AG04449 (cell line): ENCODE results near the gene BBLN.

Source experiments
- CTCF ChIA-PET: fragments of 350-600 bp; formaldehyde crosslinking; extraction: SDS; loops from one replicate; lab custom pipeline; 2021; ENCODE audit warnings: antibody characterized with exemption; lab: Yijun Ruan, JAX
- POLR2A ChIA-PET: fragments of 400-600, 350-600 bp; formaldehyde crosslinking; extraction: SDS; loops from one replicate; lab custom pipeline; 2020; ENCODE audit warnings: antibody characterized with exemption, inconsistent platforms; lab: Yijun Ruan, JAX
- DNase-seq: peaks from one replicate; pipeline ENCODE4 v3.0.0-alpha.2; 2010; ENCODE audit warnings: low read depth, low spot score
- H3K4me3 ChIP-seq: 2 replicates; pipeline ENCODE4 v1.5.1; 2011; ENCODE audit warnings: low read depth, mild to moderate bottlenecking, control low read depth, low read length
- TF ChIP-seq, protein P1 (sequence below): IDR thresholded peaks from one replicate; pipeline ENCODE4 v1.5.1; 2011; ENCODE audit warnings: mild to moderate bottlenecking, moderate library complexity, low read length, control low read depth, inconsistent platforms; ENCODE audit not compliant: insufficient read depth; ENCODE audit errors: missing control alignments

Gene BBLN

DNA sequence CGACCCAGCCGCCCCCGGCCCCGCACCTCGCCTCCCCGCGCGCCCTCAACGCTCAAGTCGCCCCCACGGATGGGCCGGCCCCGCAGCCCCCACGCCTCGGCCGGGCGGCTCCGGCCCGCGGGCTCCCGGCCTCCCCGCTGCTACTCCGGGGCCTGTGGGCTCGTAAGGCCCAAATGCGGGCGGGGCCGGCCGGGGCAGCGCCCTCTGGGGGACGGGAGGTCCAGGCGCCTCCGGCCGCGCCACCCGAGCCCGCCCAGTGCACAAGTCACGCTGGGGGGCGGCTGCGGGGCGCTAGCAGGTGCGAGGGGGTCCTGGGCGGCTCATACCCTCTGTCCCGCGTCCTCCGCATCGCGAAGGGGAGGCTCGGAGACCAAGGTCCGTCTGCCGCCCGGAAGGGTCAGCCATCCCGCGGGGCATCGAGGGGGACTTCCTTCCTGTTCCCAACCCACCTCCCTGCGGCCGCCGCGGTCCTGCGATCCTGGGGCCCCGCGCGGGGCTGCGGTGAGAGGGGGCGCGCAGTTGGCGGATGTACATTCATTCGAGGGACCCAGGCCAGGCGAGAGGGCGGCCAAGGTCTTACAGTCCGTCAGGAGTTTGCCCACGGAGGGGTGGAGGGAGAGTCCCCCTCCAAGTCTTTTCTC, 31.5 kb downstream of the BBLN start, which contains the start of gene CIZ1:
TSS of gene CIZ1 (minus strand) at position 167 of the 641 bp plus-strand sequence. CDS start 715 bp downstream, outside the sequence.
- TF ChIP-seq, protein P1, sequence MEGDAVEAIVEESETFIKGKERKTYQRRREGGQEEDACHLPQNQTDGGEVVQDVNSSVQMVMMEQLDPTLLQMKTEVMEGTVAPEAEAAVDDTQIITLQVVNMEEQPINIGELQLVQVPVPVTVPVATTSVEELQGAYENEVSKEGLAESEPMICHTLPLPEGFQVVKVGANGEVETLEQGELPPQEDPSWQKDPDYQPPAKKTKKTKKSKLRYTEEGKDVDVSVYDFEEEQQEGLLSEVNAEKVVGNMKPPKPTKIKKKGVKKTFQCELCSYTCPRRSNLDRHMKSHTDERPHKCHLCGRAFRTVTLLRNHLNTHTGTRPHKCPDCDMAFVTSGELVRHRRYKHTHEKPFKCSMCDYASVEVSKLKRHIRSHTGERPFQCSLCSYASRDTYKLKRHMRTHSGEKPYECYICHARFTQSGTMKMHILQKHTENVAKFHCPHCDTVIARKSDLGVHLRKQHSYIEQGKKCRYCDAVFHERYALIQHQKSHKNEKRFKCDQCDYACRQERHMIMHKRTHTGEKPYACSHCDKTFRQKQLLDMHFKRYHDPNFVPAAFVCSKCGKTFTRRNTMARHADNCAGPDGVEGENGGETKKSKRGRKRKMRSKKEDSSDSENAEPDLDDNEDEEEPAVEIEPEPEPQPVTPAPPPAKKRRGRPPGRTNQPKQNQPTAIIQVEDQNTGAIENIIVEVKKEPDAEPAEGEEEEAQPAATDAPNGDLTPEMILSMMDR: peak; percentile 80
- peak within 1 kb of the TSS; percentile 82 for H3K4me3 ChIP-seq
- DNase-seq: no peak
- CTCF ChIA-PET: interaction anchor here (0.9 to 3.5 kb wide), 15 partner anchors 9 to 150 kb away, joined by 3 to 33 read pairs (median 5); partner anchors contain the start of gene DNM1
- POLR2A ChIA-PET: interaction anchor here (0.7 kb wide), 1 partner anchor 25 kb away, joined by 3 read pairs; no protein-coding TSS in a partner anchor

DNA sequence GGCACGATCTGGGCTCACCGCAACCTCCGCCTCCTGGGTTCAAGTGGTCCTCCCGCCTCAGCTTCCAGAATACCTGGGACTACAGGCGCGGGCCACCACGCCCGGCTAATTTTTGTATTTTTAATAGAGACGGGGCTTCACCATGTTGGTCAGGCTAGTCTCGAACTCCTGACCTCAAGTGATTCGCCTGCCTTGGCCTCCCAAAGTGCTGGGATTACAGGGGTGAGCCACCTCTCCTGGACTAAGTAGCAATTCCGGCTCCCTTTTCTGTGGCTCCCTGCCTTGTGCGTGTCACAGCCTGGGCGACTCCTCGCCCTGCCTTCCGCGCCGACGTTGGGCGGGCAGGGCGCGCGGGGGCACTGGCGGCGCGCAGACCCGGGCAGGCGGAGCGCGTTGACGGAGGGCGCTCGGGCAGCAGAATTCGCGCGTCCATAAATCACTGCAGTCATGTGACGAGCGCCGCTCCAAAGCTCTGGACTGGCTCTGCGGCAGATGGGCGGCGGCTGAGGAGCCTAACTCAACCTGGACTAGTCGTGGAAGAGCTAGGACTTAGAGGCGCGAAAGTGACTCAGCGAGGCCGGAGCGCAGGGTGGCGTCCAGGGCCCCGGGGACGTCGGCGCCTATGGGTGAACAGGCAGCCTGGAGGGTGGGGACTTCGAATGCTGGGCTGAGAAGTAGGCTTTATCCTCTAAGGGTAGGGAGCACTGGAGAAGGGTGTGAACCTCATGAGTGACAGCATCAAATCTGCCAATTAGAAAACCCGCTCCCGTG, 32.7 kb downstream of the BBLN start:
- DNase-seq: no peak
- ChIA-PET POLR2A (no interaction called here), CTCF (interaction anchor here (0.7 to 3.5 kb wide), 5 partner anchors 7 to 24 kb away, joined by 3 to 33 read pairs (median 4); partner anchors contain the start of gene DNM1)
- TF ChIP-seq, protein P1: no peak
- peak overlapping the region; percentile 24 for H3K4me3 ChIP-seq

DNA sequence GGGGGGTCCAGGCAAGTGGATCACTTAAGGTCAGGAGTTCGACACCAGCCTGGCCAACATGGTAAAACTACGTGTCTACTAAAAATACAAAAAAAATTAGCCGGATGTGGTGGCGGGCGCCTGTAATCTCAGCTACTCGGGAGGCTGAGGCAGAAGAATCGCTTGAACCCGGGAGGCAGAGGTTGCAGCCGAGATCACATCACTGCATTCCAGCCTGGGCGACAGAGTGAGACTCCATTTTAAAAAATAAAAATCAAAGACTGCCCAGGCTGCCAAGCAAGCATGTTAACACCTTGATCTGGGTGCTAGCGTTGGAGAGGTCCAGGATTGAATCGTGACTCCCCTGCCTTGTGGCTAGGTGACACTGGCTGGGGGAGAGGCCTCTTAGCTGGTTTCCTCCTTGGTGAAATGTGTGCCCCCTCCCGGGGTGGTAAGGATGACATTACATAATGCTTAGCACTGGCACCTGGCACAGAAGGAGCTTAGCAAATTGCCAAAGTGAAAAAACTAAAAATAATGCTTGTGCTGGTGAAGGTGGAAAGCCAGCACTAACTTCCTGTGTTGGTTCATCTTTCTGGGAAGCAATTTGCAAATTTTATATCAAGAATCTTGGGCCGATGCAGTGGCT, 33.5 kb downstream of the BBLN start:
- ChIA-PET POLR2A (no interaction called here), CTCF (interaction anchor here (0.7 to 3.5 kb wide), 2 partner anchors 11 to 25 kb away, joined by 3 to 14 read pairs; no protein-coding TSS in a partner anchor)
- TF ChIP-seq, protein P1: no peak
- no peak overlapping the region for H3K4me3 ChIP-seq
- no peak for DNase-seq

DNA sequence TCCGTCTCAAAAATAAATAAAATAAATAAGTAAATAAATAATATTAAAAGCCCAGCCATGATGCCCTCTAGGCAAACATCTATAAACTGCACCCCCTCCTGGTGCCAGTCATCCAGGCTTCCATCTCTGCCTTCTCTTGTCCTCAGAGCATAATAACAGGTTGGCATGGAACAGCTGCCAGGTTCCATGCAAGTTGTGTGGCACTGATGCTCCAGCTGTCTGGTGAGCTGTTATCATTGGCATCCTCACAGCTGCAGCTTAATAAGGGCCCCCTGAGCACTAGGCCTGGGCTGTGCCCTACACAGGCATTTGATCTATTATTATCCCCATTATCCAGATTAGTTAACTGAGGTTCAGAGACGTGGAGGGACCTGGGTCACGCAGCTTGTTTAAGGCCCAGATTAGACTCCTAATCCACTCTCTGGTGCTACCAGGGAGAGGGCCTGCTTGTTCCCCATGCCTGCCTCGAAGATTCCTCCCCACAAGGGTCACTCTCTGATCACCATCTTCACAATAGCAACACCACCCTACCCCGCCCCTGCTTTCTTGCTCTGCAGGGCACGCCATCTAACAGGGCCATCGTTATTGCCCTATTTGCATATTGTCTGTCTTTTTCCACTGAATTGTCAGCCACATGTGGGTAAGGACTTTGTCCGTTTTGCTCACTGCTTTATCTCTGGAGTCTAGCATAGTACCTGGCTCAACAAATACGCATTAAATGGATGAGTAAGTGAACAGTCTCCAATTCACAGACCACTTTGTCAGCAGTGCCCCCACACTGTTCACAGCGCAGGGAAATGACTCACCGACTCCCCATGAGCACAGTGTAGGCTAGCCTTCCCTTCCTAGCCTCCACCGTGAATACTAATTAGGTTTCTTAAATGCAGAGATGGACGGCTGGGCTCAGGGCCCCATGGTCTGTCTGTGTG, 41.6 kb downstream of the BBLN start:
- ChIA-PET POLR2A (interaction anchor here (0.6 kb wide), 1 partner anchor 41 kb away, joined by 3 read pairs; no protein-coding TSS in a partner anchor), CTCF (interaction anchor here (0.8 to 5.3 kb wide), 8 partner anchors 10 to 140 kb away, joined by 3 to 33 read pairs (median 4); partner anchors contain the start of gene CIZ1)
- no peak overlapping the region for H3K4me3 ChIP-seq
- DNase-seq: no peak
- TF ChIP-seq, protein P1: no peak

DNA sequence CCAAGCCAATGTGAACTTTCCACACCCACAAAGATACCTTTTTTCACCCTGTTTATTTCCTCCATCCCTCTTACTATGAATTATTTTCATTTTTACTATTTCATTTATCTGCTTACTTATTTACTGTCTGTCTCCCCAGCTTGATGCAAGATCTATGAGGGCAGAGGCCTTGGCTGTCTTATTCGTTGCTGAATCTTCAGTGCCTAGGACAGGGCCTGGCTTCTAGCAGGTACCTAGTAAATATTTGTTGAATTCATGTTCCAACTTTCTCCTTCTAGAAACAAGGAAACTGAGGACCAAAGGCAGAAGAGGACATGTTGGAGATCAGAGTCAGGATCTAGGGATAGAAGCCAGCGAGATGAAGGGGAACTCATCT, 42.6 kb downstream of the BBLN start:
- H3K4me3 ChIP-seq: no peak overlapping the region
- ChIA-PET POLR2A (interaction anchor here (0.6 kb wide), 1 partner anchor 42 kb away, joined by 3 read pairs; no protein-coding TSS in a partner anchor), CTCF (interaction anchor here (0.8 to 5.3 kb wide), 7 partner anchors 9 to 34 kb away, joined by 3 to 33 read pairs (median 7); partner anchors contain the start of gene CIZ1)
- TF ChIP-seq, protein P1: no peak
- no peak for DNase-seq
